Gastrocnemius medialis (tissue), 4 donors: ENCODE results near the gene ZBED5.

ENCODE experiments used
- POLR2A ChIP-seq, 2 donors: fragments of 450-650 bp; IDR thresholded peaks; one replicate each; pipeline ENCODE4 v1.6.1; 2017; ENCODE audit warnings: antibody characterized with exemption in 2 of 2, mild to moderate bottlenecking in 2 of 2, moderate library complexity in 2 of 2
- TF ChIP-seq, protein P1 (sequence below), 5 experiments: fragments of 450-650 bp in 3 of 5; fragments of 200-600 bp in 2 of 5; sonication (generic) in 2 of 5; IDR thresholded peaks in 4 of 5; conservative IDR thresholded peaks in 1 of 5; 1 replicate in 4 of 5; 2 replicates in 1 of 5; pipeline ENCODE4 v1.5.1; 2016 to 2019; ENCODE audit warnings: antibody characterized with exemption in 5 of 5, mild to moderate bottlenecking in 3 of 5, moderate library complexity in 3 of 5

DNA sequence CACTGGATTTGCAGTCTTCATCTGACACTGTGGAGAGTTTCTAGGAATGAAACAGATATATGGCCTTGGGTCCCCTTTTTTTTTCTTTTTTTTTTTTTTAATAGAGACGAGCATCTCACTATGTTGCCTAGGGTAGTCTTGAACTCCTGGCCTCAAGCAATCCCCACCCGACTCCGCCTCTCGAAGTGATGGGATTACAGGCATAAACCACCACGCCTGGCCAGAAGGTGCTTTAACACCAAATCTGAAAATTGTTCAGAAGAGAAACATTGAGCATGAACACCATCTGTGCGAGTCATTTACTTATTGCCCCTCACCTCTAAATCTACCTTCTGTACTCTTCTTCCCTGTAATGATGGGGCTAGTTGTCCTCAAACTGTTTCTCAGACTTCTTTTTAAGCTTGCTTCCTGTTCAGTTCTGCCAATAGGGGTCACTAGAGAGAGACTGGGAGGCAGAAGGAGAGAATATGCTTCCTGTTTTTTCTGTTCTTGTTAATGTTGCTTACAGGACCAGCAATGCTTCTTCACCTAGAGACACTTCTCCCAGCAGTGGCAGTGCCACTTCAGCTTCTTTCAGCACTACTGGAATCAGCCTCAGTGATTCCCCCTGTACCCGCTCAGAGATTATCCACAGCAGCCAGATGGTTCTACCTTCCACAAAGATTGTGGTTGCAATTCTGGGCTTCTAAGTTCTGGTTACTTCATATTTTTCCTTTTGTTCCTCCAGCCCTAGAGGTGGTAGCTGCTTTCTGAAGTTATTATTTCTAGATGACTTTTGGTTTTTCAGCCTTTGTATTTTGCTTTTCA lies 20.8 kb upstream of the ZBED5 start:
- TF ChIP-seq, protein P1, sequence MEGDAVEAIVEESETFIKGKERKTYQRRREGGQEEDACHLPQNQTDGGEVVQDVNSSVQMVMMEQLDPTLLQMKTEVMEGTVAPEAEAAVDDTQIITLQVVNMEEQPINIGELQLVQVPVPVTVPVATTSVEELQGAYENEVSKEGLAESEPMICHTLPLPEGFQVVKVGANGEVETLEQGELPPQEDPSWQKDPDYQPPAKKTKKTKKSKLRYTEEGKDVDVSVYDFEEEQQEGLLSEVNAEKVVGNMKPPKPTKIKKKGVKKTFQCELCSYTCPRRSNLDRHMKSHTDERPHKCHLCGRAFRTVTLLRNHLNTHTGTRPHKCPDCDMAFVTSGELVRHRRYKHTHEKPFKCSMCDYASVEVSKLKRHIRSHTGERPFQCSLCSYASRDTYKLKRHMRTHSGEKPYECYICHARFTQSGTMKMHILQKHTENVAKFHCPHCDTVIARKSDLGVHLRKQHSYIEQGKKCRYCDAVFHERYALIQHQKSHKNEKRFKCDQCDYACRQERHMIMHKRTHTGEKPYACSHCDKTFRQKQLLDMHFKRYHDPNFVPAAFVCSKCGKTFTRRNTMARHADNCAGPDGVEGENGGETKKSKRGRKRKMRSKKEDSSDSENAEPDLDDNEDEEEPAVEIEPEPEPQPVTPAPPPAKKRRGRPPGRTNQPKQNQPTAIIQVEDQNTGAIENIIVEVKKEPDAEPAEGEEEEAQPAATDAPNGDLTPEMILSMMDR (IDR thresholded peaks at IDR 0.05 in 4 of 5, conservative IDR thresholded peaks at IDR 0.05 in 1 of 5): peak; percentile 31 to 68 (median 57)
- no peak for TF ChIP-seq POLR2A (IDR thresholded peaks at IDR 0.05)
